GM20000 (cell line): ENCODE measurements around the gene RBFA.

Source experiments
- DNase-seq: peaks from one replicate; pipeline ENCODE4 v3.0.0; 2012; ENCODE audit warnings: low spot score
- TF ChIP-seq, protein P1 (sequence below): IDR thresholded peaks from 2 replicates; pipeline ENCODE4 v1.5.1; 2012; ENCODE audit warnings: mild to moderate bottlenecking, control low read depth; ENCODE audit errors: extremely low read depth, missing control alignments

RBFA gene

DNA sequence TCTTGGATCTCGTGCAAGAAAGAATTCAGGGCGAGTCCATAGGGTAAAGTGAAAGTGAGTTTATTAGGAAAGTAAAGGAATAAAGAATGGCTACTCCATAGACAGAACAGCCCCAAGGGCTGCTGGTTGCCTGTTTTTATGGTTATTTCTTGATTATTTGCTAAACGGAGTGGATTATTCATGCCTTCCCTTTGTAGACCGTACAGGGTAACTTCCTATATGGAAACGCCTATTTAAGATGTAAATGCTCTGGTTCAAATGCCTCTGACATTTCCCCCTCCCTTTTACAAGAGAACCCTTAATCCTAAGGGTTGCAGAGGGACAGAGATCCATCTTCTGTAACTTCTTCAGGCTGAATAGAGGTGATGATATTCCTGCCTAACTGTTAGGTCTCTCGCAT is 25.7 kb downstream of the RBFA start:
- DNase-seq: no peak
- TF ChIP-seq, protein P1, sequence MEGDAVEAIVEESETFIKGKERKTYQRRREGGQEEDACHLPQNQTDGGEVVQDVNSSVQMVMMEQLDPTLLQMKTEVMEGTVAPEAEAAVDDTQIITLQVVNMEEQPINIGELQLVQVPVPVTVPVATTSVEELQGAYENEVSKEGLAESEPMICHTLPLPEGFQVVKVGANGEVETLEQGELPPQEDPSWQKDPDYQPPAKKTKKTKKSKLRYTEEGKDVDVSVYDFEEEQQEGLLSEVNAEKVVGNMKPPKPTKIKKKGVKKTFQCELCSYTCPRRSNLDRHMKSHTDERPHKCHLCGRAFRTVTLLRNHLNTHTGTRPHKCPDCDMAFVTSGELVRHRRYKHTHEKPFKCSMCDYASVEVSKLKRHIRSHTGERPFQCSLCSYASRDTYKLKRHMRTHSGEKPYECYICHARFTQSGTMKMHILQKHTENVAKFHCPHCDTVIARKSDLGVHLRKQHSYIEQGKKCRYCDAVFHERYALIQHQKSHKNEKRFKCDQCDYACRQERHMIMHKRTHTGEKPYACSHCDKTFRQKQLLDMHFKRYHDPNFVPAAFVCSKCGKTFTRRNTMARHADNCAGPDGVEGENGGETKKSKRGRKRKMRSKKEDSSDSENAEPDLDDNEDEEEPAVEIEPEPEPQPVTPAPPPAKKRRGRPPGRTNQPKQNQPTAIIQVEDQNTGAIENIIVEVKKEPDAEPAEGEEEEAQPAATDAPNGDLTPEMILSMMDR: no peak

GRCh38 chr18:80065705-80066104 is 31.5 kb downstream of the RBFA start:
- TF ChIP-seq, protein P1: no peak
- no peak for DNase-seq

DNA sequence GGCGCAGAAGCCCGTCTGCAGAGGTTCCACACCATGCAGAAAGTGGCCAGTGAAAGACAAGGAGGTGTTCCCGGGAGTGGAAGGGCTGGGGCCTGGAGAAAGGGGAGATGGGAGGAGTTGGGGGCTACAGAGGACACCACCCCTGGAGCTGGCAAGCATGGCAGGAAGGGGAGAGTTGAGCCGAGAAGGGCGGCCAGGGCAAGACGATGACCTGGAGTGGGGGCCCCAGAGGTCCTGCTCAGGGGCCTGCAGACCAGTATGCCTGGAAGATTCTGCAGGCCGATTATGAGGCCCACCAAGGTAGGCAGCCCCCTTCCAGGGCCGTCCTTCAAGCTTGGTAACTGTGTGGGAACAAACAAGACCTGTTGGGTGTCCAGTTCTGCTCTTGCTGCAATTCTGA is 33.1 kb downstream of the RBFA start:
- no peak for DNase-seq
- TF ChIP-seq, protein P1: no peak

GRCh38 chr18:80067897-80068296 is 33.7 kb downstream of the RBFA start:
- DNase-seq: no peak
- TF ChIP-seq, protein P1: no peak

DNA sequence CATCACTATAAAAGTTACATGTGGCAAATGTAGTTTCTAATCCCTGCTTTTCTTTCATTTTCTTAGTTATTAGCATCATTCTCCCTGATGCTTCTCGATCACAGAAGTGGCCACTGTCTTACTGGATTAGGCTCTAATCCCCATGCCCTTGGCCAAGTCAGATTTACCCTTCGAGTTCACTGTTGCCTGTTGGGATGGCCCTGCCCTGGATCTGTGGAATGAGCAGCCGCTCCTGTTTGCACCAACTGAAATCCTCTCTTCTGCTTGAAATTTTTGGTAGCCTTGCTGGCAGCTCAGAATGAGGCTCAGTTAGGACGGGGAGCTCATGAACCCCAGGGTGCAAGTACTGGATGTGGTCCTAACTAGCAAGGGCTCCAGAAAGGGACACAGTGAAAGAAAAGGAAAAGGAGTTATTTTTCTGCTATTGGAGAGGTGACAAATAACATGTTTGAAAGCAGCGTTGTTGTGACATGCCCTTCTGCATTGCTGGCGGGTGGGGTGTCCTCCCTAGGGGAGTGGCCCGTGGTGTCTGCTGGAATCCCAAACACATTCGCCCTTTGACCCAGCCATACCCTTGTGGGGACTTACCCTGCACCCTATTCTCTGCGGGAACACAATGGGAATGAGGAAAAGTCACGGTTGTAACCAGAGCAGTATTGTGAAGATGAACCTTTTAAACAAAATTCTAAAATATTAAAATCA is 34.5 kb downstream of the RBFA start:
- DNase-seq: no peak
- TF ChIP-seq, protein P1: no peak

- no peak for DNase-seq
- TF ChIP-seq, protein P1: no peak
Observed at GRCh38 chr18:80070825-80071224, 36.6 kb downstream of the RBFA start.

- no peak for DNase-seq
- TF ChIP-seq, protein P1: no peak
Observed at GRCh38 chr18:80074183-80074582, 39.9 kb downstream of the RBFA start.
